HG03571 (cell line): ENCODE measurements around the gene DYNC2I2.
"Not testable (repeated sequence)": the region's sequence is repeated elsewhere in the genome, so short reads cannot be mapped to it uniquely, and the experiment has no call there.

ENCODE experiments used
- ATAC-seq: cut with Tn5 transposase; IDR thresholded peaks from one replicate; pipeline ENCODE4 v1.9.1; 2021; ENCODE audit not compliant: unreplicated experiment

Gene DYNC2I2

DNA sequence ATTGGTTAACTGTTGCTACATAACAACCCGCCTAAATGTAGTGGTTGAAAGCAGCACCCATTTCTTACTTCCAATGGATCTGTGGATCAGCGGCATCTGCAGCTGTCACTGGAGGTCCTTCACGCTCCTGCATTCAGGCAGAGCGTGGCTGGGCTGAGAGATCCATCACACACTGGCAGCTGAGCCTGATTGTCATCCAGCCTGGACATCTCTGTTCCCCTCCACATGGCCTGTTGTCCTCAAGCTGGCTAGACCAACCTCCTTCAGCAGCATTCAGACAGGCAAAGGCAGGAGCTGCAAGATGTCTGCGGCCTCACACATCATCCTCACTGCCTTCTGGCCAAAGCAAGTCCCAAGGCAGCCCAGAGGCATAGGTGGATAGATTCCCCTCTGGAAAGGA is 36.9 kb downstream of the DYNC2I2 start:
- ATAC-seq: no peak

DNA sequence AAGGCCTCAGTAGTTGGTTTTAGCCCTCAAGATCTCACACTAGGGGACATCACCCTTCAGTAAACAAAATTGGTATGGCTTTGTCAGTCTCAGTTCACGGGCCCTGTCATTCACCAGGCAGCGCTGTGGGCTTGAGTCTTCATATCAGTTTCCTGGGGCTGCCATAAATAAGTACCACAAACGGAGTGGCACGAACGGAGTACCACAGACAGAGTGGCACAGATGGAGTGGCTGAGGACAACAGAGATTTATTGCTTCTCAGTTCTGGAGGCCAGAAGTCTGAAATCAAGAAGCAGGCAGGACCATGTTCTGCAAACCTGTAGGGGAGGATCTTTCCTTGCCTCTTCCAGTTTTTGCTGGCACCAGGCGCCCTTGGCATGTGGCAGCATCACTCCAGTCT is 37.5 kb downstream of the DYNC2I2 start:
- no peak for ATAC-seq

DNA sequence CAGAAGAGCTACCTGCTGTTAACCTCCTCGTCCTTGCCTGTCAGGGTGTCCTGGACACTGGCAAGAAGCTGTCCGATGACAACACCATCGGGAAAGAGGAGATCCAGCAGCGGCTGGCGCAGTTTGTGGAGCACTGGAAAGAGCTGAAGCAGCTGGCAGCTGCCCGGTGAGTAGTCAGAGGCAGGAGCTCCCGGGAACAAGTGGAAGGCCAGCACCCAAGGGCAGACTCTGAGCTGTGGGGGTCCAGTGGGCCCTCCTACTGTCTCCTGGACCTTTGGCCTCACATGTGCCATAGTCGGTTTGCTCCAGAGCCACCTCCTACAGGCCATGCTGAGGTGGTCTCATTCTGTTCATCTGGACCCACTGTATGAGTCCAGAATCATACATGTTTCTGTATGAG is 38.7 kb downstream of the DYNC2I2 start:
- ATAC-seq: no peak

DNA sequence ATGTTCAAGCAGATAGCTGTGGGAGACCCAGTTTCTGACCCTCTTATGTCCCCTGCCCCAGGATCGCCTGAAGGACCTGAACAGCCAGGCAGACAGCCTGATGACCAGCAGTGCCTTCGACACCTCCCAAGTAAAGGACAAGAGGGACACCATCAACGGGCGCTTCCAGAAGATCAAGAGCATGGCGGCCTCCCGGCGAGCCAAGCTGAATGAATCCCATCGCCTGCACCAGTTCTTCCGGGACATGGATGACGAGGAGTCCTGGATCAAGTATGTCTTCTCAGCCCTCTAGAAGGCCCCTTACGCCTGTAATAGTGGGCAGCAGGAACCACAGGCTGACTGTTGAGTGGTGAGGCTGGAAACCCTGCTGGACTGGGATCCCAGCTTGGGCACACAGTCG is 41.1 kb downstream of the DYNC2I2 start:
- ATAC-seq: no peak

- no peak for ATAC-seq
Observed at GRCh38 chr9:128614728-128615127, 41.9 kb downstream of the DYNC2I2 start.

GRCh38 chr9:128611600-128612394 is 44.9 kb downstream of the DYNC2I2 start:
- no peak for ATAC-seq

DNA sequence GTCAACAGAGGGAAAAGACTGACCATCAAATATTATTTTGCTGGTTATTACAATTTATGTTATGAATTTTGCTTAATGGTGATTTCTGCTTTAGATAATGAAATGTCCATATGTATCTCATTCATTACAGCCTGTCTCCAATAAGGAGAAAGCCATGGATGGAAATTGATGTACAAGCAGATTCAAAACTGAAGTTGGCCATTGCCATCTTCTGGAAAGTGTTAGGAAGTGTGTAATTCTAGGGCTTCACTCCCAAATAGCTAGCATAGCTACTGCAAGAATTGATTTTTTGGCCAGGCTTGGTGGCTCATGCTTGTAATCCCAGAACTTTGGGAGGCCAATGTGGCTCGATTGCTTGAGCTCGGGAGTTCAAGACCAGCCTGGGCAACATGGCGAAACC is 45.8 kb downstream of the DYNC2I2 start:
- ATAC-seq: no peak

DNA sequence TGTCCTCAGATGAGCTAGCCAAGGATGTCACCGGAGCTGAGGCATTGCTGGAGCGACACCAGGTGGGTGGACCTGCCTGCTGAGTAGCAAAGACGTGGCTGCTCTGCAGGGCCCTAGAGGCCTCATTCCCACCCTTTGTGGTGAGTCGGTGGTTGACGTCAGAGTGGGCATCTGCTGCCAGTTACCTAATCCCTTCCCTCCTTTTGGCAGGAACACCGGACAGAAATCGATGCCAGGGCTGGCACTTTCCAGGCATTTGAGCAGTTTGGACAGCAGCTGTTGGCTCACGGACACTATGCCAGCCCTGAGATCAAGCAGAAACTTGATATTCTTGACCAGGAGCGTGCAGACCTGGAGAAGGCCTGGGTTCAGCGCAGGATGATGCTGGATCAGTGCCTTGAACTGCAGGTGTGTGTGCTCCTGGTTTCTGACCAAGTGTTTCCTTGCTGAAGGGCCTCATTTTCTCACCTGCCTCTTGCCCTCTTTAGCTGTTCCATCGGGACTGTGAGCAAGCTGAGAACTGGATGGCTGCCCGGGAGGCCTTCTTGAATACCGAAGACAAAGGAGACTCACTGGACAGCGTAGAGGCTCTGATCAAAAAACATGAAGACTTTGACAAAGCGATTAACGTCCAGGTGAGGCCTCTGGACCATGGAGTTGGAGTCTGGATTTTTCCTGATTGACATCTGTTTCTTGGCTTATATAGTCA is 48.9 kb downstream of the DYNC2I2 start:
- ATAC-seq: no peak

- ATAC-seq: no peak
Observed at GRCh38 chr9:128603697-128604096, 53.0 kb downstream of the DYNC2I2 start.

DNA sequence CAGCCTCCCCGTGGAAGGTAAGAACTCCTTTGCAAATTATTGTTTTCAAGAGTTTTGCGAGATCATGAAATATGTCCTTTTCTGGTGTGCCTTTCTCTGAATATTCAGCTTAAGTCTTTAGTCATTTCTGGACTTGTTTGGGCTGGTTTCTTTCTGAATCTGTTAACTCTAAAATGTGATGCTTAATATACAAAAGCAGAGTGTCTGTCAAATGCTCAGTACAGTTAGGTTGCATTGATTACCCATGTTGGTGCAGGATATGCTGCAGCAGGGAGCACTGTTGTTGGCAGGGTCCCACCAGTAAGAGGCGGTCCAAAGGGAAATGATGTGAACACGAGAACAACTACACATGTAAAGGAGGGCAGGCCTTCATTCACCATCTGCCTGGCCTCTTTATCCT is 56.5 kb downstream of the DYNC2I2 start:
- no peak for ATAC-seq

GRCh38 chr9:128595471-128595870 is 61.2 kb downstream of the DYNC2I2 start:
- ATAC-seq: no peak

DNA sequence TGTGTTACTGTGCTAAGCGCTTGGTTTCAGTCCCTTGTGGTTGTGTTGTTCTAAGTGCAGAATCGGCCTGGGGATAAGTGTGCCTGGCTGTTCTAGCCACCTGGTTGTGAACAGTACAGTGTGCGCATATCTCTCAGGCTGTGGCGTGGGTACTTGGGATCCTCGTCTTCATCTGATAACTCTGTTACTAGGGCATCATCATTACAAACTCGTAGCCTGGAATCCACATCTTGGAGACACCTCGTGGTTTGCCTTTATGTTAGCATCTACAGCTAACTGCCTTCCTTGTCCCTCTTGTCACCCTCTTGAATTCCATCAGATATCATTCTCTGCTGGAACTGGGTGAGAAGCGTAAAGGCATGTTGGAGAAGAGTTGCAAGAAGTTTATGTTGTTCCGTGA is 62.8 kb downstream of the DYNC2I2 start:
- no peak for ATAC-seq

DNA sequence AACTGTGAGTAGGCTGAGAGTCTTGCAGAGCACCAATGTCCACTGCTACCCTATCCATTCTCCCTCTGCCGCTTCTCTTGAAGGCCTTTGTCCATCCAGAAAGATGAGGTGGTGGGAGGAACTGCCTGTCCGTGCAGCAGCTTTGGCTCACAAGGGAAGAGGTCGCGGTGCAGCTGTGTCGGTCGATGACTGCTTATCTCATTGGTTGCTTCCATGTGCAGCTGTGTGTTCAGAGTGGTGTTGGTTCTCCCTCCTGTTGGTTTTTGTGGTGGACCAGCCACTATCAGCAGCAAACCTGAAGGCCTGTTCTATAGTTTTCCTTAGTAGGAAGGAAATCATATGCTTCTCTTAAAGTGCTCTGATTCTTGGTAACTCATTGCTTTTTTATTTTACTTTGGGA is 63.6 kb downstream of the DYNC2I2 start:
- no peak for ATAC-seq

GRCh38 chr9:128588581-128589233 is 67.9 kb downstream of the DYNC2I2 start:
- ATAC-seq: no peak

- no peak for ATAC-seq
Observed at GRCh38 chr9:128587453-128587852, 69.2 kb downstream of the DYNC2I2 start.

GRCh38 chr9:128586934-128587333 is 69.7 kb downstream of the DYNC2I2 start:
- ATAC-seq: not testable (repeated sequence)

DNA sequence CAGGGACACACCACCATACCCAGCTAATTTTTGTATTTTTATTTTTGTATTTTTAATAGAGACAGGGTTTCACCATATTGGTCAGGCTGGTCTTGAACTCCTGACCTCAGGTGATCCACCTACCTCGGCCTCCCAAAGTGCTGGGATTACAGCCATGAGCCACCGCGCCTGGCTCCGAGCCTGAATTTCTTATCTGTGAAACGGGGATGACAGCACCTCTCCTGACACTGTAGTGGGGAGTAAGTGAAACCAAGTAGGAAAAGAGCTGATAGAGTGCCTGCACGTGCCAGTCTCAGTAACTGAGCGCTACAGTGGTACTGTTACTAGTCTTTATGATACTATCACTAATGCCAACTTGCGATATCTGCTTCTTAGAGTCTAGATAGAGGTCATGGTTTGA is 71.5 kb downstream of the DYNC2I2 start:
- ATAC-seq: not testable (repeated sequence)
